HAP-1 (cell line): ENCODE results near the gene EVI5L.
"Not testable (repeated sequence)": the region's sequence is repeated elsewhere in the genome, so short reads cannot be mapped to it uniquely, and the experiment has no call there.

ENCODE experiments used
- DNase-seq, 2 experiments: peaks; one replicate each; pipeline ENCODE4 v3.0.0-alpha.2; 2016 to 2020; ENCODE audit warnings: low spot score in 2 of 2
- H3K27me3 ChIP-seq: fragments of 250-450 bp; sonication (Bioruptor Pico); 2 replicates; pipeline ENCODE4 v1.5.1; 2020; ENCODE audit warnings: low read depth, mild to moderate bottlenecking, moderate library complexity
- H3K36me3 ChIP-seq: fragments of 250-450 bp; sonication (Bioruptor Pico); replicated peaks from 2 replicates; pipeline ENCODE4 v1.5.1; 2020; ENCODE audit warnings: mild to moderate bottlenecking
- H3K4me1 ChIP-seq: fragments of 250-450 bp; sonication (Bioruptor Pico); 2 replicates; pipeline ENCODE4 v1.5.1; 2020; ENCODE audit warnings: mild to moderate bottlenecking
- H3K4me3 ChIP-seq: fragments of 250-450 bp; sonication (Bioruptor Pico); 2 replicates; pipeline ENCODE4 v1.5.1; 2020; ENCODE audit warnings: mild to moderate bottlenecking, moderate library complexity
- H3K9me3 ChIP-seq: fragments of 250-450 bp; sonication (Bioruptor Pico); 2 replicates; pipeline ENCODE4 v1.5.1; 2020; ENCODE audit warnings: mild to moderate bottlenecking, moderate library complexity
- in situ Hi-C: fragments of 300-500 bp; cut with MboI; formaldehyde crosslinking; loops from 3 replicates; pipeline ENCODE4 v1.14.3; 2020; ENCODE audit warnings: low sequenced_read_pairs, inconsistent platforms, mixed read lengths

The EVI5L gene

GRCh38 chr19:7852851-7853769 is 23.1 kb downstream of the EVI5L start:
- Histone ChIP-seq H3K9me3 (no peaks in the 10 kb centered on the region), H3K4me1 (peaks cover 4% of the 10 kb centered on the region; the same call in 1 of the 2 replicates), H3K27me3 (no peaks in the 10 kb centered on the region), H3K4me3 (no peak overlapping the region), H3K36me3 (no peaks in the 10 kb centered on the region)
- in situ Hi-C loops = no loop called here
- DNase-seq = peak; percentile 69 to 90

GRCh38 chr19:7853770-7854128 is 23.7 kb downstream of the EVI5L start:
- H3K4me1 ChIP-seq = peaks cover 4% of the 10 kb centered on the region; the same call in 1 of the 2 replicates
- H3K36me3 ChIP-seq = no peaks in the 10 kb centered on the region
- no peak overlapping the region for H3K4me3 ChIP-seq
- H3K27me3 ChIP-seq = no peaks in the 10 kb centered on the region
- in situ Hi-C loops = no loop called here
- DNase-seq = no peak
- H3K9me3 ChIP-seq = no peaks in the 10 kb centered on the region

- no peak for DNase-seq
- Histone ChIP-seq H3K27me3 (no peaks in the 10 kb centered on the region), H3K36me3 (no peaks in the 10 kb centered on the region), H3K4me1 (peaks cover 4% of the 10 kb centered on the region; the same call in 1 of the 2 replicates), H3K9me3 (no peaks in the 10 kb centered on the region), H3K4me3 (no peak overlapping the region)
- in situ Hi-C loops = no loop called here
Measured at GRCh38 chr19:7855426-7856108, 25.5 kb downstream of the EVI5L start.

- no peaks in the 10 kb centered on the region for H3K27me3 ChIP-seq
- H3K4me3 ChIP-seq = no peak overlapping the region
- H3K36me3 ChIP-seq = no peaks in the 10 kb centered on the region
- in situ Hi-C loops = no loop called here
- H3K9me3 ChIP-seq = no peaks in the 10 kb centered on the region
- H3K4me1 ChIP-seq = peaks cover 4% of the 10 kb centered on the region; the same call in 1 of the 2 replicates
- no peak for DNase-seq
Measured at GRCh38 chr19:7856109-7856591, 26.1 kb downstream of the EVI5L start.

- H3K27me3 ChIP-seq = no peaks in the 10 kb centered on the region
- in situ Hi-C loops = no loop called here
- H3K4me1 ChIP-seq = peaks cover 4% of the 10 kb centered on the region; the same call in 1 of the 2 replicates
- H3K36me3 ChIP-seq = no peaks in the 10 kb centered on the region
- no peak for DNase-seq
- H3K4me3 ChIP-seq = no peak overlapping the region
- H3K9me3 ChIP-seq = no peaks in the 10 kb centered on the region
Measured at GRCh38 chr19:7856679-7857663, 27.0 kb downstream of the EVI5L start.

- H3K27me3 ChIP-seq = no peaks in the 10 kb centered on the region
- H3K4me3 ChIP-seq = no peak overlapping the region
- H3K36me3 ChIP-seq = no peaks in the 10 kb centered on the region
- in situ Hi-C loops = no loop called here
- H3K4me1 ChIP-seq = peaks cover 4% of the 10 kb centered on the region; the same call in 1 of the 2 replicates
- H3K9me3 ChIP-seq = no peaks in the 10 kb centered on the region
- DNase-seq = no peak
Measured at GRCh38 chr19:7857727-7858108, 27.7 kb downstream of the EVI5L start.

GRCh38 chr19:7858109-7858770 is 28.2 kb downstream of the EVI5L start:
- no peak for DNase-seq
- in situ Hi-C loops = no loop called here
- Histone ChIP-seq H3K36me3 (no peaks in the 10 kb centered on the region), H3K27me3 (no peaks in the 10 kb centered on the region), H3K4me1 (peaks cover 4% of the 10 kb centered on the region; the same call in 1 of the 2 replicates), H3K4me3 (no peak overlapping the region), H3K9me3 (no peaks in the 10 kb centered on the region)

- H3K36me3 ChIP-seq, H3K9me3 ChIP-seq, in situ Hi-C loops, H3K4me1 ChIP-seq, H3K27me3 ChIP-seq, DNase-seq, H3K4me3 ChIP-seq: not testable (repeated sequence)
Measured at GRCh38 chr19:7859087-7859486, 29.1 kb downstream of the EVI5L start.

- Histone ChIP-seq H3K4me3 (no peak overlapping the region), H3K9me3 (no peaks in the 10 kb centered on the region), H3K4me1 (no peaks in the 10 kb centered on the region), H3K27me3 (no peaks in the 10 kb centered on the region), H3K36me3 (no peaks in the 10 kb centered on the region)
- no peak for DNase-seq
- in situ Hi-C loops = no loop called here
Measured at GRCh38 chr19:7859831-7860713, 30.1 kb downstream of the EVI5L start.

GRCh38 chr19:7860714-7861618 is 30.9 kb downstream of the EVI5L start:
- in situ Hi-C loops = no loop called here
- Histone ChIP-seq H3K4me3 (no peak overlapping the region), H3K4me1 (no peaks in the 10 kb centered on the region), H3K36me3 (no peaks in the 10 kb centered on the region), H3K27me3 (no peaks in the 10 kb centered on the region), H3K9me3 (no peaks in the 10 kb centered on the region)
- DNase-seq = no peak

- Histone ChIP-seq H3K9me3 (no peaks in the 10 kb centered on the region), H3K4me3 (no peak overlapping the region), H3K27me3 (no peaks in the 10 kb centered on the region), H3K4me1 (no peaks in the 10 kb centered on the region), H3K36me3 (no peaks in the 10 kb centered on the region)
- in situ Hi-C loops = no loop called here
- no peak for DNase-seq
Measured at GRCh38 chr19:7861619-7862412, 31.8 kb downstream of the EVI5L start.
